Ishikawa (cell line): Measurements from ENCODE around the gene TPGS2.

Experiments
- CEBPB ChIP-seq: IDR thresholded peaks from 2 replicates; pipeline ENCODE4 v1.6.1; 2012
- CREB1 ChIP-seq: IDR thresholded peaks from 2 replicates; pipeline ENCODE4 v1.6.1; 2012; ENCODE audit warnings: low read depth
- EGR1 ChIP-seq: IDR thresholded peaks from 2 replicates; pipeline ENCODE4 v1.6.1; 2012
- EP300 ChIP-seq: IDR thresholded peaks from 2 replicates; pipeline ENCODE4 v1.6.1; 2012; ENCODE audit warnings: borderline replicate concordance
- MAX ChIP-seq: IDR thresholded peaks from 2 replicates; pipeline ENCODE4 v1.6.1; 2012
- NFIC ChIP-seq: IDR thresholded peaks from 2 replicates; pipeline ENCODE4 v1.6.1; 2012
- RAD21 ChIP-seq: IDR thresholded peaks from 2 replicates; pipeline ENCODE4 v1.6.1; 2012; ENCODE audit warnings: low read depth
- TAF1 ChIP-seq: IDR thresholded peaks from 2 replicates; pipeline ENCODE4 v1.6.1; 2012; ENCODE audit warnings: low read depth, mild to moderate bottlenecking
- TEAD4 ChIP-seq: IDR thresholded peaks from 2 replicates; pipeline ENCODE4 v1.6.1; 2012
- YY1 ChIP-seq: IDR thresholded peaks from 2 replicates; pipeline ENCODE4 v1.6.1; 2012; ENCODE audit warnings: low read depth
- ZBTB7A ChIP-seq: IDR thresholded peaks from 2 replicates; pipeline ENCODE4 v1.6.1; 2012; ENCODE audit warnings: low read depth
- TF ChIP-seq, protein P1 (sequence below): IDR thresholded peaks from 2 replicates; pipeline ENCODE4 v1.6.1; 2012
- TF ChIP-seq, protein P2 (sequence below): IDR thresholded peaks from 2 replicates; pipeline ENCODE4 v1.6.1; 2012; ENCODE audit warnings: low read depth, mild to moderate bottlenecking

- TF ChIP-seq NFIC (no peak), CREB1 (no peak), CEBPB (no peak), YY1 (no peak), EGR1 (no peak), TEAD4 (no peak), EP300 (no peak), TAF1 (no peak), ZBTB7A (no peak), MAX (no peak), RAD21 (no peak)
- TF ChIP-seq, protein P1, sequence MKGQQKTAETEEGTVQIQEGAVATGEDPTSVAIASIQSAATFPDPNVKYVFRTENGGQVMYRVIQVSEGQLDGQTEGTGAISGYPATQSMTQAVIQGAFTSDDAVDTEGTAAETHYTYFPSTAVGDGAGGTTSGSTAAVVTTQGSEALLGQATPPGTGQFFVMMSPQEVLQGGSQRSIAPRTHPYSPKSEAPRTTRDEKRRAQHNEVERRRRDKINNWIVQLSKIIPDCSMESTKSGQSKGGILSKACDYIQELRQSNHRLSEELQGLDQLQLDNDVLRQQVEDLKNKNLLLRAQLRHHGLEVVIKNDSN, result no peak
- TF ChIP-seq, protein P2, sequence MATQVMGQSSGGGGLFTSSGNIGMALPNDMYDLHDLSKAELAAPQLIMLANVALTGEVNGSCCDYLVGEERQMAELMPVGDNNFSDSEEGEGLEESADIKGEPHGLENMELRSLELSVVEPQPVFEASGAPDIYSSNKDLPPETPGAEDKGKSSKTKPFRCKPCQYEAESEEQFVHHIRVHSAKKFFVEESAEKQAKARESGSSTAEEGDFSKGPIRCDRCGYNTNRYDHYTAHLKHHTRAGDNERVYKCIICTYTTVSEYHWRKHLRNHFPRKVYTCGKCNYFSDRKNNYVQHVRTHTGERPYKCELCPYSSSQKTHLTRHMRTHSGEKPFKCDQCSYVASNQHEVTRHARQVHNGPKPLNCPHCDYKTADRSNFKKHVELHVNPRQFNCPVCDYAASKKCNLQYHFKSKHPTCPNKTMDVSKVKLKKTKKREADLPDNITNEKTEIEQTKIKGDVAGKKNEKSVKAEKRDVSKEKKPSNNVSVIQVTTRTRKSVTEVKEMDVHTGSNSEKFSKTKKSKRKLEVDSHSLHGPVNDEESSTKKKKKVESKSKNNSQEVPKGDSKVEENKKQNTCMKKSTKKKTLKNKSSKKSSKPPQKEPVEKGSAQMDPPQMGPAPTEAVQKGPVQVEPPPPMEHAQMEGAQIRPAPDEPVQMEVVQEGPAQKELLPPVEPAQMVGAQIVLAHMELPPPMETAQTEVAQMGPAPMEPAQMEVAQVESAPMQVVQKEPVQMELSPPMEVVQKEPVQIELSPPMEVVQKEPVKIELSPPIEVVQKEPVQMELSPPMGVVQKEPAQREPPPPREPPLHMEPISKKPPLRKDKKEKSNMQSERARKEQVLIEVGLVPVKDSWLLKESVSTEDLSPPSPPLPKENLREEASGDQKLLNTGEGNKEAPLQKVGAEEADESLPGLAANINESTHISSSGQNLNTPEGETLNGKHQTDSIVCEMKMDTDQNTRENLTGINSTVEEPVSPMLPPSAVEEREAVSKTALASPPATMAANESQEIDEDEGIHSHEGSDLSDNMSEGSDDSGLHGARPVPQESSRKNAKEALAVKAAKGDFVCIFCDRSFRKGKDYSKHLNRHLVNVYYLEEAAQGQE, result no peak
These were observed 7.1 kb upstream of the TPGS2 start for GRCh38 chr18:36835927-36836326.
